HepG2 (cell line): ENCODE measurements around the gene RAB40C. TPM values are rescaled to one million over a fixed set of nuclear protein-coding genes. Genes with fewer than 3 reads are reported as not detected.

Experiments used
- ADNP ChIP-seq: sonication (generic); formaldehyde crosslinking; IDR thresholded peaks from 2 replicates; pipeline ENCODE4 v1.4.0; 2020; ENCODE audit warnings: missing genetic modification reagents
- BRD4 ChIP-seq: sonication (generic); formaldehyde crosslinking; IDR thresholded peaks from 2 replicates; pipeline ENCODE4 v1.4.0; 2020; ENCODE audit warnings: missing genetic modification reagents
- FOSL1 ChIP-seq: sonication (generic); formaldehyde crosslinking; IDR thresholded peaks from 2 replicates; pipeline ENCODE4 v1.9.0; 2021; ENCODE audit warnings: missing genetic modification reagents, borderline replicate concordance
- GFI1 ChIP-seq: sonication (generic); formaldehyde crosslinking; IDR thresholded peaks from 2 replicates; pipeline ENCODE4 v1.5.0; 2020; ENCODE audit warnings: missing genetic modification reagents, mild to moderate bottlenecking, borderline replicate concordance
- IRF2 ChIP-seq: IDR thresholded peaks from 2 replicates; pipeline ENCODE4 v1.6.1; 2018; ENCODE audit warnings: missing genetic modification reagents, missing compliant biosample characterization
- KAT7 ChIP-seq: IDR thresholded peaks from 2 replicates; pipeline ENCODE4 v1.6.1; 2018; ENCODE audit warnings: borderline replicate concordance, missing compliant biosample characterization
- NKX3-1 ChIP-seq: sonication (generic); formaldehyde crosslinking; IDR thresholded peaks from 2 replicates; pipeline ENCODE4 v1.5.0; 2020; ENCODE audit warnings: missing genetic modification reagents
- PHF20 ChIP-seq: sonication (generic); formaldehyde crosslinking; IDR thresholded peaks from 2 replicates; pipeline ENCODE4 v1.5.0; 2020; ENCODE audit warnings: mild to moderate bottlenecking, missing genetic modification reagents
- RXRB ChIP-seq: IDR thresholded peaks from 2 replicates; pipeline ENCODE4 v1.6.1; 2016; ENCODE audit warnings: borderline replicate concordance, missing genetic modification reagents, missing compliant biosample characterization
- SATB2 ChIP-seq: sonication (generic); formaldehyde crosslinking; IDR thresholded peaks from 2 replicates; pipeline ENCODE4 v1.5.0; 2020; ENCODE audit warnings: missing genetic modification reagents
- SMAD1 ChIP-seq: sonication (generic); formaldehyde crosslinking; IDR thresholded peaks from 2 replicates; pipeline ENCODE4 v1.4.0; 2020; ENCODE audit warnings: missing genetic modification reagents, low read depth, mild to moderate bottlenecking, borderline replicate concordance
- TSC22D2 ChIP-seq: sonication (generic); formaldehyde crosslinking; IDR thresholded peaks from 2 replicates; pipeline ENCODE4 v1.5.1; 2020; ENCODE audit warnings: missing genetic modification reagents, mild to moderate bottlenecking, borderline replicate concordance
- ZFP36L1 ChIP-seq: sonication (generic); formaldehyde crosslinking; IDR thresholded peaks from 2 replicates; pipeline ENCODE4 v1.8.0; 2022; ENCODE audit warnings: mild to moderate bottlenecking, missing genetic modification reagents, moderate library complexity
- ZNF136 ChIP-seq: sonication (generic); formaldehyde crosslinking; IDR thresholded peaks from 2 replicates; pipeline ENCODE4 v1.8.1; 2022; ENCODE audit warnings: low read depth, mild to moderate bottlenecking, moderate library complexity, missing genetic modification reagents
- ZNF383 ChIP-seq: sonication (generic); formaldehyde crosslinking; IDR thresholded peaks from 2 replicates; pipeline ENCODE4 v1.4.0; 2020; ENCODE audit warnings: missing genetic modification reagents, mild to moderate bottlenecking, borderline replicate concordance
- ZNF530 ChIP-seq: sonication (generic); formaldehyde crosslinking; IDR thresholded peaks from 2 replicates; pipeline ENCODE4 v1.5.0; 2020; ENCODE audit warnings: low read depth, mild to moderate bottlenecking, missing genetic modification reagents
- ZNF543 ChIP-seq: sonication (generic); formaldehyde crosslinking; IDR thresholded peaks from 2 replicates; pipeline ENCODE4 v1.4.0; 2020; ENCODE audit warnings: mild to moderate bottlenecking, missing genetic modification reagents
- ZNF589 ChIP-seq: sonication (generic); formaldehyde crosslinking; conservative IDR thresholded peaks from 2 replicates; pipeline ENCODE4 v1.8.0; 2022; ENCODE audit warnings: mild to moderate bottlenecking, moderate library complexity, missing genetic modification reagents
- ZNF75D ChIP-seq: sonication (generic); formaldehyde crosslinking; IDR thresholded peaks from 2 replicates; pipeline ENCODE4 v1.8.1; 2023; ENCODE audit warnings: missing genetic modification reagents, mild to moderate bottlenecking, borderline replicate concordance
- ZNF766 ChIP-seq: sonication (generic); formaldehyde crosslinking; IDR thresholded peaks from 2 replicates; pipeline ENCODE4 v1.5.0; 2020; ENCODE audit warnings: missing genetic modification reagents, borderline replicate concordance
- ZNF878 ChIP-seq: sonication (generic); formaldehyde crosslinking; IDR thresholded peaks from 2 replicates; pipeline ENCODE4 v1.8.1; 2023; ENCODE audit warnings: mild to moderate bottlenecking, missing genetic modification reagents, moderate library complexity
- polyA plus RNA-seq, 8 experiments: library from polyadenylated mRNA; depleted of rRNA in 3 of 8; stranded (reverse) in 7 of 8; unstranded in 1 of 8; fragments of >200 nt; fragmentation: Illumina TruSeq in 4 of 8; extraction: Trizol in 4 of 8; gene quantifications; 2 replicates each; pipeline versions ENCODE4 v1.2.1 to v1.2.3, GENCODE V29; 2011 to 2016; ENCODE audit warnings: low read depth in 4 of 8, missing spikeins in 1 of 8, mixed read lengths in 1 of 8; ENCODE audit not compliant: insufficient read depth in 1 of 8
- total RNA-seq, 5 experiments: library from RNA; depleted of rRNA; stranded (reverse); fragments of >200 nt; fragmentation: Illumina TruSeq; extraction: Trizol; gene quantifications; 2 replicates each; pipeline ENCODE4 v1.2.3, GENCODE V29; 2016; ENCODE audit warnings: low read depth in 1 of 5
- TF ChIP-seq, protein P1 (sequence below): sonication (generic); formaldehyde crosslinking; IDR thresholded peaks from 2 replicates; pipeline ENCODE4 v1.4.0; 2020; ENCODE audit warnings: missing genetic modification reagents
- TF ChIP-seq, protein P2 (sequence below): sonication (generic); formaldehyde crosslinking; IDR thresholded peaks from 2 replicates; pipeline ENCODE4 v1.5.0; 2020; ENCODE audit warnings: mild to moderate bottlenecking, low read depth, missing genetic modification reagents, borderline replicate concordance
- TF ChIP-seq, protein P3 (sequence below): IDR thresholded peaks from 2 replicates; pipeline ENCODE4 v1.6.1; 2016
- TF ChIP-seq, protein P4 (sequence below): sonication (generic); formaldehyde crosslinking; IDR thresholded peaks from 2 replicates; pipeline ENCODE4 v1.4.0; 2020; ENCODE audit warnings: missing genetic modification reagents, borderline replicate concordance

Gene RAB40C
- total and polyA plus RNA-seq, 2 of the 13 experiments (the other 11 are each of a cell fraction or from before 2014, with no cell fraction given), result 7.7 to 11.5 TPM

DNA sequence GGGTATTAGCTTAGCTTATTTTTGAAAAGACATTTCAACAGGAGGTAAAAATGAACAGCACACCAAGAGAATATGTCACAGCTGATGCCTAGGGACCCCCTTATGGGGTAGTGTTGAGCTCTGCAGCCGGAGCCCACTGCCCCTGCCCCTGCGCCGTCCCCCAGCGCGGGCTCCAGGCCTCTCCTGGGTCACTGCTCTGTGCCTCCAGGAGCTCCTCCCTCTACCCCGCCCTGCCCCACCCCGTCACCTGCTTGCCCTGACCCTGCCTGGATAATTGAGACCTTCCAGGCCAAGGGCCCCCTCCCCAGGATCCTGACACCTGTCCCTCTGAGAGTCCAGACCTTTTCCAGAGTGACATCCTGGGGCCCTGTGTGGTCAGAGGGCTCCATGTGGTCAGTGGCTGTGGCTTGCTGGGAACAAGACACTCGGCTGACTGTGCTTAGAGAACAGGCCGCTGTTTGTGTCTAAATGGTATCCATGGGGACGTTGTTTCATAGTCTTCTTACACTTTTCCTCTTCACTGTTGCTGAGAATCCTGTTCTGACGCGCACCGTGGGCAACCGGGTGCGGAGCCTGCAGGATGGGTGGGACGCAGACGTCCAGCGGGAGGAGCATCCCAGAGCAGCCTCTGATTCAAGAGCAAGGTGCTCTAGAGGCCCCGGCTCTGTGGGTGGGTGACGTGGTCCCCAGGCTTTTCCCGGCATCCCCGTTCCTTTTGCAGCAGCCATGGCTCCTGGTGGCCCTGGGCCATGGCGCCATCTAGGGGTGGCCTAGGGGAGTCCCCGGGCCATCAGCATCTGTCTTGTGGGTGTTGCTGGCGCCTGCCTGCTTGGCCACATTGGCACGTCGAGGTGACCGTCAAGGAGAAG, 20.9 kb downstream of the RAB40C start (continued):
- TF ChIP-seq ZNF75D (CRISPR knock-in tag), result no peak
- TF ChIP-seq PHF20 (CRISPR knock-in tag), result no peak
- TF ChIP-seq, protein P1, sequence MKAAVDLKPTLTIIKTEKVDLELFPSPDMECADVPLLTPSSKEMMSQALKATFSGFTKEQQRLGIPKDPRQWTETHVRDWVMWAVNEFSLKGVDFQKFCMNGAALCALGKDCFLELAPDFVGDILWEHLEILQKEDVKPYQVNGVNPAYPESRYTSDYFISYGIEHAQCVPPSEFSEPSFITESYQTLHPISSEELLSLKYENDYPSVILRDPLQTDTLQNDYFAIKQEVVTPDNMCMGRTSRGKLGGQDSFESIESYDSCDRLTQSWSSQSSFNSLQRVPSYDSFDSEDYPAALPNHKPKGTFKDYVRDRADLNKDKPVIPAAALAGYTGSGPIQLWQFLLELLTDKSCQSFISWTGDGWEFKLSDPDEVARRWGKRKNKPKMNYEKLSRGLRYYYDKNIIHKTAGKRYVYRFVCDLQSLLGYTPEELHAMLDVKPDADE (CRISPR knock-in tag), result no peak
- TF ChIP-seq, protein P2, sequence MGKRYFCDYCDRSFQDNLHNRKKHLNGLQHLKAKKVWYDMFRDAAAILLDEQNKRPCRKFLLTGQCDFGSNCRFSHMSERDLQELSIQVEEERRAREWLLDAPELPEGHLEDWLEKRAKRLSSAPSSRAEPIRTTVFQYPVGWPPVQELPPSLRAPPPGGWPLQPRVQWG (CRISPR knock-in tag), result no peak
- no peak for TF ChIP-seq BRD4 (CRISPR knock-in tag)
- TF ChIP-seq ZNF589 (CRISPR knock-in tag), result no peak
- no peak for TF ChIP-seq TSC22D2
- no peak for TF ChIP-seq SMAD1 (CRISPR knock-in tag)
- no peak for TF ChIP-seq ZNF766 (CRISPR knock-in tag)
- TF ChIP-seq ADNP, result no peak
- TF ChIP-seq ZNF878, result no peak
- TF ChIP-seq IRF2 (CRISPR knock-in tag), result peak; percentile 55; the same call in 1 of the 2 replicates
- TF ChIP-seq KAT7, result no peak
- no peak for TF ChIP-seq SATB2
- 0 out of 2 replicates have a peak, but pooled peaks have one; percentile 24 for TF ChIP-seq RXRB (CRISPR knock-in tag)
- TF ChIP-seq ZFP36L1 (CRISPR knock-in tag), result no peak
- no peak for TF ChIP-seq GFI1 (CRISPR knock-in tag)
- TF ChIP-seq, protein P3, sequence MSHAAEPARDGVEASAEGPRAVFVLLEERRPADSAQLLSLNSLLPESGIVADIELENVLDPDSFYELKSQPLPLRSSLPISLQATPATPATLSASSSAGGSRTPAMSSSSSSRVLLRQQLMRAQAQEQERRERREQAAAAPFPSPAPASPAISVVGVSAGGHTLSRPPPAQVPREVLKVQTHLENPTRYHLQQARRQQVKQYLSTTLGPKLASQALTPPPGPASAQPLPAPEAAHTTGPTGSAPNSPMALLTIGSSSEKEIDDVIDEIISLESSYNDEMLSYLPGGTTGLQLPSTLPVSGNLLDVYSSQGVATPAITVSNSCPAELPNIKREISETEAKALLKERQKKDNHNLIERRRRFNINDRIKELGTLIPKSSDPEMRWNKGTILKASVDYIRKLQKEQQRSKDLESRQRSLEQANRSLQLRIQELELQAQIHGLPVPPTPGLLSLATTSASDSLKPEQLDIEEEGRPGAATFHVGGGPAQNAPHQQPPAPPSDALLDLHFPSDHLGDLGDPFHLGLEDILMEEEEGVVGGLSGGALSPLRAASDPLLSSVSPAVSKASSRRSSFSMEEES (CRISPR knock-in tag), result 0 out of 2 replicates have a peak, but pooled peaks have one; percentile 28
- TF ChIP-seq FOSL1 (CRISPR knock-in tag), result no peak
- TF ChIP-seq ZNF136, result no peak
- no peak for TF ChIP-seq NKX3-1 (CRISPR knock-in tag)
- TF ChIP-seq ZNF530 (CRISPR knock-in tag), result no peak
- TF ChIP-seq ZNF383 (CRISPR knock-in tag), result no peak
- TF ChIP-seq, protein P4, sequence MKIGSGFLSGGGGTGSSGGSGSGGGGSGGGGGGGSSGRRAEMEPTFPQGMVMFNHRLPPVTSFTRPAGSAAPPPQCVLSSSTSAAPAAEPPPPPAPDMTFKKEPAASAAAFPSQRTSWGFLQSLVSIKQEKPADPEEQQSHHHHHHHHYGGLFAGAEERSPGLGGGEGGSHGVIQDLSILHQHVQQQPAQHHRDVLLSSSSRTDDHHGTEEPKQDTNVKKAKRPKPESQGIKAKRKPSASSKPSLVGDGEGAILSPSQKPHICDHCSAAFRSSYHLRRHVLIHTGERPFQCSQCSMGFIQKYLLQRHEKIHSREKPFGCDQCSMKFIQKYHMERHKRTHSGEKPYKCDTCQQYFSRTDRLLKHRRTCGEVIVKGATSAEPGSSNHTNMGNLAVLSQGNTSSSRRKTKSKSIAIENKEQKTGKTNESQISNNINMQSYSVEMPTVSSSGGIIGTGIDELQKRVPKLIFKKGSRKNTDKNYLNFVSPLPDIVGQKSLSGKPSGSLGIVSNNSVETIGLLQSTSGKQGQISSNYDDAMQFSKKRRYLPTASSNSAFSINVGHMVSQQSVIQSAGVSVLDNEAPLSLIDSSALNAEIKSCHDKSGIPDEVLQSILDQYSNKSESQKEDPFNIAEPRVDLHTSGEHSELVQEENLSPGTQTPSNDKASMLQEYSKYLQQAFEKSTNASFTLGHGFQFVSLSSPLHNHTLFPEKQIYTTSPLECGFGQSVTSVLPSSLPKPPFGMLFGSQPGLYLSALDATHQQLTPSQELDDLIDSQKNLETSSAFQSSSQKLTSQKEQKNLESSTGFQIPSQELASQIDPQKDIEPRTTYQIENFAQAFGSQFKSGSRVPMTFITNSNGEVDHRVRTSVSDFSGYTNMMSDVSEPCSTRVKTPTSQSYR (CRISPR knock-in tag), result no peak
- TF ChIP-seq ZNF543 (CRISPR knock-in tag), result no peak
